Caco-2 (cell line): ENCODE results near the gene GLT6D1. TPM values are rescaled to one million over a fixed set of nuclear protein-coding genes. Genes with fewer than 3 reads are reported as not detected.

ENCODE experiments used
- BruUV-seq: library from RNA; stranded (reverse); fragments of 400-500 nt; replicated peaks from 2 replicates; lab custom pipeline; 2021; lab: Mats Ljungman, UMichigan
- CTCF ChIA-PET: fragments of 300-600 bp; sonication (Branson Sonifier 250); formaldehyde crosslinking; loops from one replicate; lab custom pipeline; 2022; ENCODE audit warnings: antibody characterized with exemption; lab: Charles Lee
- POLR2A ChIA-PET: fragments of 300-600 bp; sonication (Branson Sonifier 250); formaldehyde crosslinking; loops from one replicate; lab custom pipeline; 2022; ENCODE audit warnings: antibody characterized with exemption; lab: Charles Lee
- DNase-seq, 2 experiments: peaks; one replicate each; pipeline versions ENCODE4 v3.0.0 to v3.0.0-alpha.2; 2020 to 2022
- H3K27me3 ChIP-seq: replicated peaks from 2 replicates; pipeline ENCODE4 v1.6.0; 2011; ENCODE audit warnings: low read length; ENCODE audit not compliant: control insufficient read depth, insufficient read depth
- H3K36me3 ChIP-seq: 2 replicates; pipeline ENCODE4 v1.5.1; 2011; ENCODE audit warnings: low read length; ENCODE audit not compliant: control insufficient read depth, insufficient read depth
- H3K4me1 ChIP-seq: fragments of 250-450 bp; sonication (Bioruptor Pico); 2 replicates; pipeline ENCODE4 v1.5.1; 2020; ENCODE audit warnings: mild to moderate bottlenecking
- H3K4me3 ChIP-seq: 2 replicates; pipeline ENCODE4 v1.5.1; 2011; ENCODE audit warnings: low read depth, mild to moderate bottlenecking, control low read depth, low read length
- H3K9me3 ChIP-seq: fragments of 250-450 bp; sonication (Bioruptor Pico); 2 replicates; pipeline ENCODE4 v1.5.1; 2020; ENCODE audit warnings: mild to moderate bottlenecking, moderate library complexity
- H3K27ac Mint-ChIP-seq: one replicate; pipeline ENCODE4 v1.8.0; 2022; ENCODE audit warnings: mixed read lengths; ENCODE audit not compliant: unreplicated experiment
- H3K27me3 Mint-ChIP-seq: one replicate; pipeline ENCODE4 v1.8.0; 2022; ENCODE audit warnings: mixed read lengths; ENCODE audit not compliant: insufficient read depth, unreplicated experiment
- H3K36me3 Mint-ChIP-seq: one replicate; pipeline ENCODE4 v1.8.0; 2022; ENCODE audit warnings: mild to moderate bottlenecking, mixed read lengths; ENCODE audit not compliant: insufficient read depth, unreplicated experiment
- H3K4me1 Mint-ChIP-seq: one replicate; pipeline ENCODE4 v1.8.0; 2022; ENCODE audit warnings: low read depth, mixed read lengths; ENCODE audit not compliant: unreplicated experiment
- H3K4me3 Mint-ChIP-seq: one replicate; pipeline ENCODE4 v1.8.0; 2022; ENCODE audit warnings: mild to moderate bottlenecking, moderate library complexity, mixed read lengths; ENCODE audit not compliant: unreplicated experiment
- H3K9me3 Mint-ChIP-seq: one replicate; pipeline ENCODE4 v1.8.0; 2022; ENCODE audit warnings: mixed read lengths; ENCODE audit not compliant: unreplicated experiment
- intact Hi-C: fragments of 100-400 bp; cut with micrococcal nuclease; formaldehyde crosslinking; loops from one replicate; pipeline ENCODE4 v1.10.0; 2022; ENCODE audit not compliant: unreplicated experiment
- total RNA-seq: library from RNA; stranded (reverse); gene quantifications from 2 replicates; pipeline ENCODE4 v1.2.3, GENCODE V29; 2022
- TF ChIP-seq, protein P1 (sequence below), 2 experiments: fragments of 200-600 bp in 1 of 2; IDR thresholded peaks; 1 replicate in 1 of 2; 2 replicates in 1 of 2; pipeline versions ENCODE4 v1.5.1 to v1.8.0; 2011 to 2022; ENCODE audit warnings: antibody characterized with exemption in 1 of 2, control low read depth in 1 of 2, inconsistent platforms in 1 of 2, low read depth in 1 of 2, low read length in 1 of 2, mild to moderate bottlenecking in 1 of 2, moderate library complexity in 1 of 2; ENCODE audit not compliant: insufficient read depth in 1 of 2, severe bottlenecking in 1 of 2, unreplicated experiment in 1 of 2

The GLT6D1 gene
- total RNA-seq, 1 experiment from 2014 or later: not detected

DNA sequence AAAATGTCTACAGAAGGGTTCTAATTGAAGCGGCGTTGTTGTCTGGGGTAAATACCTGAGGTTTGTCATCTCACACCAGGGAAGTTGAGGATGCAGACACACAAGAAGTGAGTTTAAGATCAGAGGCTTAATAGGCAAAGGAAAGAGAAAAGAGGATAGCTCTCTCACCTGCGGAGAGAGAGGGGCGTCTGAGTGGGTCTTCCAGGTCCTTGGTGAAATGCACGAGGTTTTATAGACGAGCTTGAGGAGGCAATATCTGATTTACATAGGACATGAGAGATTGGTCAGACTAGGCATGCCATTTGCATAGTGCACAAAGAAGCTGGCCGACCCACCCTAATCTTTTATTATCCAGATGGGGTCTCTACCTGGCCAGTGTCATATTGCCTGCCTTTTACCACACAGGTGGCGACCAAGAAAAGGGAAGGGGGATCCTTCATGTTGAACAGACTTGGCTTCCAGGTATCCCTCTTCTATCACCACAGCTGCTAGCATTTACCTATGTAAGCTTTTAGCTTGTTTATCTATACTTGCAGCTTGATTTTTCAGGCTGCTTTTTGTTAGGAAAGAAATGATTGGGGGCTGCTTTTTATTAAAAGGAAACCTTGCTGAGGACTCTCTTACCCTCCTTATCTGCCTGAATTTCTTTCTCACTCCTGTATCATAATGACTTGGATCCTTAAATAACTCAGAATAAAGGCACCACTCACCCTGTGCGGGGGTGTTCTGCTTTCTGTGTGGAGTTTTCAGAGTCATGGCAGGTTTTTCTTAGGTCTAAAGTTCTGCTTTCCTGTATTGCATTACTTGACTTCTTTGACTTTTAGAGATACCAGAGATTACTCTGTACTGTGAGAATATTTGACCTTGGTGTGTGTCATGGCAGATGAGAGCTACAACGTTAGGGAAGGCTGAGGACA, 9.4 kb upstream of the GLT6D1 start:
- no peak for DNase-seq
- Mint-ChIP-seq H3K4me3 (no peak overlapping the region), H3K4me1 (no peaks in the 10 kb centered on the region), H3K27me3 (no peaks in the 10 kb centered on the region), H3K9me3 (peaks cover 73% of the 10 kb centered on the region), H3K27ac (no peak overlapping the region), H3K36me3 (peaks cover 7% of the 10 kb centered on the region)
- Histone ChIP-seq H3K36me3 (no peaks in the 10 kb centered on the region; the same call in 1 of the 2 replicates), H3K27me3 (no peaks in the 10 kb centered on the region), H3K4me1 (peaks cover 10% of the 10 kb centered on the region), H3K9me3 (peaks cover 64% of the 10 kb centered on the region), H3K4me3 (no peak overlapping the region)
- ChIA-PET CTCF (no interaction called here), POLR2A (no interaction called here)
- no TSS peak for BruUV-seq
- TF ChIP-seq, protein P1, sequence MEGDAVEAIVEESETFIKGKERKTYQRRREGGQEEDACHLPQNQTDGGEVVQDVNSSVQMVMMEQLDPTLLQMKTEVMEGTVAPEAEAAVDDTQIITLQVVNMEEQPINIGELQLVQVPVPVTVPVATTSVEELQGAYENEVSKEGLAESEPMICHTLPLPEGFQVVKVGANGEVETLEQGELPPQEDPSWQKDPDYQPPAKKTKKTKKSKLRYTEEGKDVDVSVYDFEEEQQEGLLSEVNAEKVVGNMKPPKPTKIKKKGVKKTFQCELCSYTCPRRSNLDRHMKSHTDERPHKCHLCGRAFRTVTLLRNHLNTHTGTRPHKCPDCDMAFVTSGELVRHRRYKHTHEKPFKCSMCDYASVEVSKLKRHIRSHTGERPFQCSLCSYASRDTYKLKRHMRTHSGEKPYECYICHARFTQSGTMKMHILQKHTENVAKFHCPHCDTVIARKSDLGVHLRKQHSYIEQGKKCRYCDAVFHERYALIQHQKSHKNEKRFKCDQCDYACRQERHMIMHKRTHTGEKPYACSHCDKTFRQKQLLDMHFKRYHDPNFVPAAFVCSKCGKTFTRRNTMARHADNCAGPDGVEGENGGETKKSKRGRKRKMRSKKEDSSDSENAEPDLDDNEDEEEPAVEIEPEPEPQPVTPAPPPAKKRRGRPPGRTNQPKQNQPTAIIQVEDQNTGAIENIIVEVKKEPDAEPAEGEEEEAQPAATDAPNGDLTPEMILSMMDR (IDR thresholded peaks at IDR 0.05; ENCODE audit: insufficient read depth in 1 of 2, low read depth in 1 of 2, low read length in 1 of 2, severe bottlenecking in 1 of 2, unreplicated experiment in 1 of 2): no peak
- intact Hi-C loops: no loop called here

DNA sequence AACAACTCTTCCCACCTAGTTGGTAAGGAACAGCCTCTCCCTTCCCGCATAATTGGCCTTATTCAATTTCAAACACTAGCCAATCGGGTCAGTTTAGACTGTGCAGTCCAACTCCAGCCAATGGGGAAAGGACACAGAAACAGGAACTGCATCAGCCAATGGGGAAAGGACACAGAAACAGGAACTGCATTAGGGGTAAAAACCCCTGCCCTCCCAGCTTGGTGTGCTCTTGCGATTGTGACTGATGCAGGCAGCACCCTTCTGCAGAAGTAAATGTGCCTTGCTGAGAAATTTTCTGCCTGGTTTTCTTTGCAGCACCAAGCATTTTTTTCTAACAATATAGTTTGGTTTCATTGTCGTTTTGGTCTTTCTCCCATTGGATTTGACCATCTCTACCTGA, 8.5 kb upstream of the GLT6D1 start:
- no peak overlapping the region for H3K4me3 Mint-ChIP-seq
- no peak overlapping the region for H3K27ac Mint-ChIP-seq
- H3K27me3 Mint-ChIP-seq: no peaks in the 10 kb centered on the region
- no peaks in the 10 kb centered on the region; the same call in 1 of the 2 replicates for H3K36me3 ChIP-seq
- POLR2A ChIA-PET: no interaction called here
- peaks cover 57% of the 10 kb centered on the region for H3K9me3 ChIP-seq
- peaks cover 10% of the 10 kb centered on the region for H3K4me1 ChIP-seq
- CTCF ChIA-PET: no interaction called here
- H3K36me3 Mint-ChIP-seq: peaks cover 7% of the 10 kb centered on the region
- no TSS peak for BruUV-seq
- H3K9me3 Mint-ChIP-seq: peaks cover 72% of the 10 kb centered on the region
- intact Hi-C loops: no loop called here
- DNase-seq: no peak
- H3K27me3 ChIP-seq: no peaks in the 10 kb centered on the region
- H3K4me1 Mint-ChIP-seq: no peaks in the 10 kb centered on the region
- TF ChIP-seq, protein P1 (IDR thresholded peaks at IDR 0.05; ENCODE audit: insufficient read depth in 1 of 2, low read depth in 1 of 2, low read length in 1 of 2, severe bottlenecking in 1 of 2, unreplicated experiment in 1 of 2): no peak
- H3K4me3 ChIP-seq: no peak overlapping the region

DNA sequence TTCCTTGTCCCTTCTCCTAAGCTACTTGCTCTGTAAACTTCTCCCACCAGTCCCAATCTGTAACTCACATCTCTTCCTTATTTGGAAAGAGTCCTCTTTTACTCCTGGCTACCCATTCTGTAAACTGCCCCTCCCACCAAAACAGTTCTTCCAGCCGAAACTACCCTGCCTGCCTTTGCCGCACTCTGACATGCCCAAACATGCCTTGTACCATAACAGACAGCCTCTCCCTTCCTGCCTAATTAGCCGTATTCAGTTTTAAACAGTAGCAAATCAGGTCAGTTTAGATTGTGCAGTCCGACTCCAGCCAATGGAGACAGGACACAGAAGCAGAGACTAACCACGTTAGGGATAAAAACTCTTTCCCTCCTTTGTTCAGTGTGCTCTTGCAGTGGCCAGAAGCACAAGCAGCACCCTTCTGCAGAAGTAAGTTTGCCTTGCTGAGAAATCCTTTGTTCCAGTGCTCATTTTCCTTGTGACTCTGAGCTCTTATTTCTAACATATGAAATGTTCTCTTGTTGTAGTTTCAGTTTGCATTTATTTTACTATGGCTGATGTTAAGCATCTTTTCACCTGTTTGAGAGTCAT, 5.4 kb upstream of the GLT6D1 start:
- Mint-ChIP-seq H3K4me1 (no peaks in the 10 kb centered on the region), H3K27me3 (peaks cover 3% of the 10 kb centered on the region), H3K36me3 (no peaks in the 10 kb centered on the region), H3K9me3 (peaks cover 63% of the 10 kb centered on the region), H3K4me3 (no peak overlapping the region), H3K27ac (no peak overlapping the region)
- intact Hi-C loops: no loop called here
- no peaks in the 10 kb centered on the region for H3K27me3 ChIP-seq
- no TSS peak for BruUV-seq
- peaks cover 46% of the 10 kb centered on the region for H3K9me3 ChIP-seq
- TF ChIP-seq, protein P1 (IDR thresholded peaks at IDR 0.05; ENCODE audit: insufficient read depth in 1 of 2, low read depth in 1 of 2, low read length in 1 of 2, severe bottlenecking in 1 of 2, unreplicated experiment in 1 of 2): no peak
- H3K4me1 ChIP-seq: no peaks in the 10 kb centered on the region
- H3K36me3 ChIP-seq: no peaks in the 10 kb centered on the region
- POLR2A ChIA-PET: no interaction called here
- CTCF ChIA-PET: no interaction called here
- no peak overlapping the region for H3K4me3 ChIP-seq
- no peak for DNase-seq
